K562 (cell line): ENCODE measurements around the gene GUK1.
A peak's percentile ranks its signal among the peaks of the same experiment; 100 is the strongest.

ENCODE experiments used
- C11orf30 ChIP-seq: fragments of 450-650 bp; IDR thresholded peaks from 2 replicates; pipeline ENCODE4 v1.6.1; 2016; ENCODE audit warnings: low read depth, mild to moderate bottlenecking
- EGR1 ChIP-seq: fragments of 450-650 bp; conservative IDR thresholded peaks from 2 replicates; pipeline ENCODE4 v1.6.1; 2017; ENCODE audit warnings: mild to moderate bottlenecking
- RFX5 ChIP-seq: IDR thresholded peaks from 2 replicates; pipeline ENCODE4 v1.6.1; 2011; ENCODE audit warnings: low read depth, mild to moderate bottlenecking, improper control_type of control experiment, low read length
- ZNF140 ChIP-seq: fragments of 250-450 bp; sonication (Bioruptor Pico); IDR thresholded peaks from 2 replicates; pipeline ENCODE4 v1.8.0; 2021; ENCODE audit warnings: moderate library complexity, mild to moderate bottlenecking, inconsistent platforms
- ZNF184 ChIP-seq: sonication (generic); formaldehyde crosslinking; IDR thresholded peaks from 2 replicates; pipeline ENCODE4 v1.5.0; 2020; ENCODE audit warnings: missing genetic modification reagents
- ZNF384 ChIP-seq: IDR thresholded peaks from 2 replicates; pipeline ENCODE4 v1.6.1; 2012; ENCODE audit warnings: low read depth, low read length, improper control_type of control experiment
- ZSCAN29 ChIP-seq: fragments of 450-650 bp; IDR thresholded peaks from 2 replicates; pipeline ENCODE4 v1.6.1; 2017
- TF ChIP-seq, protein P1 (sequence below): fragments of 450-650 bp; formaldehyde crosslinking; IDR thresholded peaks from 2 replicates; pipeline ENCODE4 v1.4.0; 2022; ENCODE audit warnings: mild to moderate bottlenecking, moderate library complexity
- TF ChIP-seq, protein P2 (sequence below), 3 experiments: IDR thresholded peaks in 2 of 3; conservative IDR thresholded peaks in 1 of 3; 2 replicates each; pipeline ENCODE4 v1.5.1; 2011 to 2012; ENCODE audit warnings: low read length in 3 of 3, mild to moderate bottlenecking in 3 of 3, control low read depth in 2 of 3, improper control_type of control experiment in 1 of 3, inconsistent platforms in 1 of 3, low read depth in 1 of 3, mixed read lengths in 1 of 3, moderate library complexity in 1 of 3; ENCODE audit not compliant: insufficient read depth in 2 of 3
- TF ChIP-seq, protein P3 (sequence below): fragments of 450-650 bp; formaldehyde crosslinking; IDR thresholded peaks from 2 replicates; pipeline ENCODE4 v1.4.0; 2022; ENCODE audit warnings: missing genetic modification characterization
- TF ChIP-seq, protein P4 (sequence below): fragments of 250-450 bp; sonication (Bioruptor Pico); IDR thresholded peaks from 2 replicates; pipeline ENCODE4 v1.8.0; 2021; ENCODE audit warnings: moderate library complexity, mild to moderate bottlenecking, inconsistent platforms
- TF ChIP-seq, protein P5 (sequence below): sonication (generic); formaldehyde crosslinking; IDR thresholded peaks from 2 replicates; pipeline ENCODE4 v1.8.0; 2022; ENCODE audit warnings: missing genetic modification reagents, mild to moderate bottlenecking, moderate library complexity, borderline replicate concordance

DNA sequence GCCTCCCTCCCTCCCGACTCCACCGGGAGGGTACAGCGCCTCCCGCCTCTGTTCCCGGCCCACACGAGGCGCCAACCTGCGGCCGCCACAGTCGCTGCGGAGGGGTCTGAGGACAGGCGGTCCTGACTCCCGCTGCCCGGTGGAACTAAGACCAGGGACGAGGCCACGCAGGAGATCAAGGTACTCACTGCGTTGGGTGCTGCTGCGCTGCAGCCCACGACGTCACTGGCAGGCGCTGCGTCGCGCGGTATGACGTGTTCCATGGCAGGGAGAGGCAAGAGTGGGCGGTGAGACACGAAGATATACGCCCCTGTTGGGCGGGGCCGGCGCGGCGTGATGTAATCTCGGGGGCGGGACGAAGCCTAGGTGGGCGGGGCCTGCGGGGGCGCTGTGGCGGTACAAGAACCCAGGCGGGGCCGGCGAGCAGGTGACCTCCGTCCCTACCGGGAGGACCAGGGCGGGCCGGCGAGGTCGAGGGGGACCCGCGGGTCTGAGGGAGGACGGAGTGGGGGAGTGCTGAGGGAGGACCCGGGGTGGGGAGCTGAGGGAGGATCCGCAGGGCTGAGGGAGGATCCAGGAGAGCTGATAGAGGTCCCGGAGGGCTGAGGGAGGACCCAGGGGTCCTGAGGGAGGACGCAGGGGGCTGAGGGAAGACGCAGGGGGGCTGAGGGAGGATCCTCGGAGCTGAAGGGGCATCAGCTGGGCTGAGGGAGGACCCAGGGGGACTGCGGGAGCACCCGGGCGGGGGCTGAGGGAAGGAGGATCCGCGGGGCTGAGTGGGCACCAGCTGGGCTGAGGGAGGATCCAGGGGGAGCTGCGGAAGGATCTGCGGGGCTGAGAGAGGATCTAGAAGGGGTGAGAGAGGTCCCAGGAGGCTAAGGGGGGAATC lies 30.8 kb upstream of the GUK1 start, which contains the start of gene MRPL55:
- TF ChIP-seq, protein P1, sequence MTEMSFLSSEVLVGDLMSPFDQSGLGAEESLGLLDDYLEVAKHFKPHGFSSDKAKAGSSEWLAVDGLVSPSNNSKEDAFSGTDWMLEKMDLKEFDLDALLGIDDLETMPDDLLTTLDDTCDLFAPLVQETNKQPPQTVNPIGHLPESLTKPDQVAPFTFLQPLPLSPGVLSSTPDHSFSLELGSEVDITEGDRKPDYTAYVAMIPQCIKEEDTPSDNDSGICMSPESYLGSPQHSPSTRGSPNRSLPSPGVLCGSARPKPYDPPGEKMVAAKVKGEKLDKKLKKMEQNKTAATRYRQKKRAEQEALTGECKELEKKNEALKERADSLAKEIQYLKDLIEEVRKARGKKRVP (CRISPR knock-in tag) = no peak
- TF ChIP-seq, protein P2, sequence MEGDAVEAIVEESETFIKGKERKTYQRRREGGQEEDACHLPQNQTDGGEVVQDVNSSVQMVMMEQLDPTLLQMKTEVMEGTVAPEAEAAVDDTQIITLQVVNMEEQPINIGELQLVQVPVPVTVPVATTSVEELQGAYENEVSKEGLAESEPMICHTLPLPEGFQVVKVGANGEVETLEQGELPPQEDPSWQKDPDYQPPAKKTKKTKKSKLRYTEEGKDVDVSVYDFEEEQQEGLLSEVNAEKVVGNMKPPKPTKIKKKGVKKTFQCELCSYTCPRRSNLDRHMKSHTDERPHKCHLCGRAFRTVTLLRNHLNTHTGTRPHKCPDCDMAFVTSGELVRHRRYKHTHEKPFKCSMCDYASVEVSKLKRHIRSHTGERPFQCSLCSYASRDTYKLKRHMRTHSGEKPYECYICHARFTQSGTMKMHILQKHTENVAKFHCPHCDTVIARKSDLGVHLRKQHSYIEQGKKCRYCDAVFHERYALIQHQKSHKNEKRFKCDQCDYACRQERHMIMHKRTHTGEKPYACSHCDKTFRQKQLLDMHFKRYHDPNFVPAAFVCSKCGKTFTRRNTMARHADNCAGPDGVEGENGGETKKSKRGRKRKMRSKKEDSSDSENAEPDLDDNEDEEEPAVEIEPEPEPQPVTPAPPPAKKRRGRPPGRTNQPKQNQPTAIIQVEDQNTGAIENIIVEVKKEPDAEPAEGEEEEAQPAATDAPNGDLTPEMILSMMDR (IDR thresholded peaks at IDR 0.05 in 2 of 3, conservative IDR thresholded peaks at IDR 0.05 in 1 of 3; ENCODE audit: insufficient read depth in 2 of 3, low read depth in 1 of 3, low read length in 3 of 3) = peak in 1 of 3 experiments; percentile 13; a peak in 2 of 6 replicates
- TF ChIP-seq, protein P3, sequence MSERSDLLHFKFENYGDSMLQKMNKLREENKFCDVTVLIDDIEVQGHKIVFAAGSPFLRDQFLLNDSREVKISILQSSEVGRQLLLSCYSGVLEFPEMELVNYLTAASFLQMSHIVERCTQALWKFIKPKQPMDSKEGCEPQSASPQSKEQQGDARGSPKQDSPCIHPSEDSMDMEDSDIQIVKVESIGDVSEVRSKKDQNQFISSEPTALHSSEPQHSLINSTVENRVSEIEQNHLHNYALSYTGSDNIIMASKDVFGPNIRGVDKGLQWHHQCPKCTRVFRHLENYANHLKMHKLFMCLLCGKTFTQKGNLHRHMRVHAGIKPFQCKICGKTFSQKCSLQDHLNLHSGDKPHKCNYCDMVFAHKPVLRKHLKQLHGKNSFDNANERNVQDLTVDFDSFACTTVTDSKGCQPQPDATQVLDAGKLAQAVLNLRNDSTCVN (CRISPR knock-in tag) = 0 out of 2 replicates have a peak, but pooled peaks have one; percentile 34
- TF ChIP-seq RFX5 (peak; percentile 69; the same call in 1 of the 2 replicates), ZNF140 (CRISPR knock-in tag) (no peak), EGR1 (peak; percentile 99), C11orf30 (peak; percentile 99), ZSCAN29 (0 out of 2 replicates have a peak, but pooled peaks have one; percentile 48), ZNF184 (no peak), ZNF384 (no peak; the same call in none of the 2 replicates)
- TF ChIP-seq, protein P4, sequence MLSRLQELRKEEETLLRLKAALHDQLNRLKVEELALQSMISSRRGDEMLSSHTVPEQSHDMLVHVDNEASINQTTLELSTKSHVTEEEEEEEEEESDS (CRISPR knock-in tag) = no peak
- TF ChIP-seq, protein P5, sequence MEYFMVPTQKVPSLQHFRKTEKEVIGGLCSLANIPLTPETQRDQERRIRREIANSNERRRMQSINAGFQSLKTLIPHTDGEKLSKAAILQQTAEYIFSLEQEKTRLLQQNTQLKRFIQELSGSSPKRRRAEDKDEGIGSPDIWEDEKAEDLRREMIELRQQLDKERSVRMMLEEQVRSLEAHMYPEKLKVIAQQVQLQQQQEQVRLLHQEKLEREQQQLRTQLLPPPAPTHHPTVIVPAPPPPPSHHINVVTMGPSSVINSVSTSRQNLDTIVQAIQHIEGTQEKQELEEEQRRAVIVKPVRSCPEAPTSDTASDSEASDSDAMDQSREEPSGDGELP = peak; percentile 80
